ENCODE data around the gene PAX5. TPM values are rescaled to one million over a fixed set of nuclear protein-coding genes. Genes with fewer than 3 reads are reported as not detected.

PAX5 gene
- polyA plus RNA-seq, 1 of the 3 experiments (the other 2 are of a cell fraction), result 0.05 TPM

DNA sequence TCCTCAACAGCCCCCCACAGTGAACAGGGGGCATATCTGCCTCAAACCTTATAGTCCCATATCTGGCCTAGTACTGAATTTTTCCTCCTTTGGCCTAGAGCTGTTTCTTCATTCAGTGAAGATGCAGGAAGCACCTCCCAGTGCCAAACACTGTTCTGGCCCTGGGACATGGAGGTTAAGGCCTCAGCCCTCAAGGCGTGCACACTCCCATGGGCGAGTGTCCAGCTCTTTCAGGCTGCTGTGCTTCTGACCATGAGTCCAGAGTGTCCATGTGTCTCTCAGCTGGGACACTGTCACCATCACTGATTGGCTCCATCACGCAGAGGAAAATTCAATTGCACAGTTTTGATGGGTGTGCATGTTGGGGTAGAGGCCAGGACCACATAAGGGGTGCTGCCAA is 151.5 kb downstream of the PAX5 start:
- H3K79me2 ChIP-seq (ENCODE audit: insufficient read depth), result no peaks in the 10 kb centered on the region
- peaks cover 2% of the 10 kb centered on the region; the same call in 1 of the 2 replicates for H3K27me3 ChIP-seq (ENCODE audit: insufficient read depth)
- no peak overlapping the region for H3K4me3 ChIP-seq (ENCODE audit: low read depth in 2 of 2, low read length in 1 of 2)
- TF ChIP-seq, protein P1, sequence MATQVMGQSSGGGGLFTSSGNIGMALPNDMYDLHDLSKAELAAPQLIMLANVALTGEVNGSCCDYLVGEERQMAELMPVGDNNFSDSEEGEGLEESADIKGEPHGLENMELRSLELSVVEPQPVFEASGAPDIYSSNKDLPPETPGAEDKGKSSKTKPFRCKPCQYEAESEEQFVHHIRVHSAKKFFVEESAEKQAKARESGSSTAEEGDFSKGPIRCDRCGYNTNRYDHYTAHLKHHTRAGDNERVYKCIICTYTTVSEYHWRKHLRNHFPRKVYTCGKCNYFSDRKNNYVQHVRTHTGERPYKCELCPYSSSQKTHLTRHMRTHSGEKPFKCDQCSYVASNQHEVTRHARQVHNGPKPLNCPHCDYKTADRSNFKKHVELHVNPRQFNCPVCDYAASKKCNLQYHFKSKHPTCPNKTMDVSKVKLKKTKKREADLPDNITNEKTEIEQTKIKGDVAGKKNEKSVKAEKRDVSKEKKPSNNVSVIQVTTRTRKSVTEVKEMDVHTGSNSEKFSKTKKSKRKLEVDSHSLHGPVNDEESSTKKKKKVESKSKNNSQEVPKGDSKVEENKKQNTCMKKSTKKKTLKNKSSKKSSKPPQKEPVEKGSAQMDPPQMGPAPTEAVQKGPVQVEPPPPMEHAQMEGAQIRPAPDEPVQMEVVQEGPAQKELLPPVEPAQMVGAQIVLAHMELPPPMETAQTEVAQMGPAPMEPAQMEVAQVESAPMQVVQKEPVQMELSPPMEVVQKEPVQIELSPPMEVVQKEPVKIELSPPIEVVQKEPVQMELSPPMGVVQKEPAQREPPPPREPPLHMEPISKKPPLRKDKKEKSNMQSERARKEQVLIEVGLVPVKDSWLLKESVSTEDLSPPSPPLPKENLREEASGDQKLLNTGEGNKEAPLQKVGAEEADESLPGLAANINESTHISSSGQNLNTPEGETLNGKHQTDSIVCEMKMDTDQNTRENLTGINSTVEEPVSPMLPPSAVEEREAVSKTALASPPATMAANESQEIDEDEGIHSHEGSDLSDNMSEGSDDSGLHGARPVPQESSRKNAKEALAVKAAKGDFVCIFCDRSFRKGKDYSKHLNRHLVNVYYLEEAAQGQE (IDR thresholded peaks at IDR 0.05; ENCODE audit: low read depth, low read length), result no peak
- TF ChIP-seq GABPA (IDR thresholded peaks at IDR 0.05; ENCODE audit: low read depth) (no peak), CHD2 (IDR thresholded peaks at IDR 0.05; ENCODE audit: low read length, partially characterized antibody) (no peak), SMC3 (IDR thresholded peaks at IDR 0.05; ENCODE audit: low read depth, low read length) (no peak), RCOR1 (IDR thresholded peaks at IDR 0.05; ENCODE audit: low read length) (no peak), ELF1 (IDR thresholded peaks at IDR 0.05) (no peak), RFX5 (IDR thresholded peaks at IDR 0.05; ENCODE audit: low read length) (no peak), GATA2 (CRISPR knock-in tag; IDR thresholded peaks at IDR 0.05) (no peak), FOXJ3 (CRISPR knock-in tag; IDR thresholded peaks at IDR 0.05) (no peak)
- TF ChIP-seq, protein P2, sequence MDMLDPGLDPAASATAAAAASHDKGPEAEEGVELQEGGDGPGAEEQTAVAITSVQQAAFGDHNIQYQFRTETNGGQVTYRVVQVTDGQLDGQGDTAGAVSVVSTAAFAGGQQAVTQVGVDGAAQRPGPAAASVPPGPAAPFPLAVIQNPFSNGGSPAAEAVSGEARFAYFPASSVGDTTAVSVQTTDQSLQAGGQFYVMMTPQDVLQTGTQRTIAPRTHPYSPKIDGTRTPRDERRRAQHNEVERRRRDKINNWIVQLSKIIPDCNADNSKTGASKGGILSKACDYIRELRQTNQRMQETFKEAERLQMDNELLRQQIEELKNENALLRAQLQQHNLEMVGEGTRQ (IDR thresholded peaks at IDR 0.05; ENCODE audit: borderline replicate concordance, low read depth, low read length), result no peak
- TF ChIP-seq, protein P3, sequence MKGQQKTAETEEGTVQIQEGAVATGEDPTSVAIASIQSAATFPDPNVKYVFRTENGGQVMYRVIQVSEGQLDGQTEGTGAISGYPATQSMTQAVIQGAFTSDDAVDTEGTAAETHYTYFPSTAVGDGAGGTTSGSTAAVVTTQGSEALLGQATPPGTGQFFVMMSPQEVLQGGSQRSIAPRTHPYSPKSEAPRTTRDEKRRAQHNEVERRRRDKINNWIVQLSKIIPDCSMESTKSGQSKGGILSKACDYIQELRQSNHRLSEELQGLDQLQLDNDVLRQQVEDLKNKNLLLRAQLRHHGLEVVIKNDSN (IDR thresholded peaks at IDR 0.05; ENCODE audit: borderline replicate concordance, low read depth), result no peak
- TF ChIP-seq, protein P4, sequence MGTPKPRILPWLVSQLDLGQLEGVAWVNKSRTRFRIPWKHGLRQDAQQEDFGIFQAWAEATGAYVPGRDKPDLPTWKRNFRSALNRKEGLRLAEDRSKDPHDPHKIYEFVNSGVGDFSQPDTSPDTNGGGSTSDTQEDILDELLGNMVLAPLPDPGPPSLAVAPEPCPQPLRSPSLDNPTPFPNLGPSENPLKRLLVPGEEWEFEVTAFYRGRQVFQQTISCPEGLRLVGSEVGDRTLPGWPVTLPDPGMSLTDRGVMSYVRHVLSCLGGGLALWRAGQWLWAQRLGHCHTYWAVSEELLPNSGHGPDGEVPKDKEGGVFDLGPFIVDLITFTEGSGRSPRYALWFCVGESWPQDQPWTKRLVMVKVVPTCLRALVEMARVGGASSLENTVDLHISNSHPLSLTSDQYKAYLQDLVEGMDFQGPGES (IDR thresholded peaks at IDR 0.05; ENCODE audit: low read depth, low read length), result no peak
- no peak overlapping the region for H3K9ac ChIP-seq
- POLR2A ChIA-PET, result no interaction called here
- no peak overlapping the region for H2AFZ ChIP-seq (ENCODE audit: low read depth)
- H3K4me2 ChIP-seq, result no peak overlapping the region
- peaks cover 5% of the 10 kb centered on the region; the same call in 1 of the 2 replicates for H3K9me3 ChIP-seq
- no peak overlapping the region for H3K27ac ChIP-seq (ENCODE audit: low read depth in 2 of 2, low read length in 1 of 2)
- WGBS (ENCODE audit: low lambda C conversion rate), result 49% methylated on average over 3 of the region's 3 CpGs
- H3K36me3 ChIP-seq (replicated peaks in 1 of 2; ENCODE audit: control insufficient read depth in 1 of 2, insufficient read depth in 2 of 2, low read length in 1 of 2), result peaks cover 0 to 2% of the 10 kb centered on the region in 2 experiments
- no peaks in the 10 kb centered on the region for H3K9me2 ChIP-seq
- H3K4me1 ChIP-seq (ENCODE audit: control insufficient read depth in 1 of 2, insufficient read depth in 2 of 2, low read depth in 1 of 2, low read length in 1 of 2), result peaks cover 0 to 13% of the 10 kb centered on the region in 2 experiments; a peak in 1 of 4 replicates
- no peak for DNase-seq
- no peaks in the 10 kb centered on the region for H4K20me1 ChIP-seq (ENCODE audit: insufficient read depth)
- no peaks in the 10 kb centered on the region for H3F3A ChIP-seq (replicated peaks; ENCODE audit: insufficient read depth)
- CTCF ChIA-PET, result interaction anchor here (0.9 to 5.4 kb wide), 2 partner anchors 8 to 9 kb away, joined by 3 to 40 read pairs; no protein-coding TSS in a partner anchor
